ENCODE data around the gene CD1D.
A peak's percentile ranks its signal among the peaks of the same experiment; 100 is the strongest.
"Not testable (repeated sequence)": the region's sequence is repeated elsewhere in the genome, so short reads cannot be mapped to it uniquely, and the experiment has no call there.

CD1D gene

DNA sequence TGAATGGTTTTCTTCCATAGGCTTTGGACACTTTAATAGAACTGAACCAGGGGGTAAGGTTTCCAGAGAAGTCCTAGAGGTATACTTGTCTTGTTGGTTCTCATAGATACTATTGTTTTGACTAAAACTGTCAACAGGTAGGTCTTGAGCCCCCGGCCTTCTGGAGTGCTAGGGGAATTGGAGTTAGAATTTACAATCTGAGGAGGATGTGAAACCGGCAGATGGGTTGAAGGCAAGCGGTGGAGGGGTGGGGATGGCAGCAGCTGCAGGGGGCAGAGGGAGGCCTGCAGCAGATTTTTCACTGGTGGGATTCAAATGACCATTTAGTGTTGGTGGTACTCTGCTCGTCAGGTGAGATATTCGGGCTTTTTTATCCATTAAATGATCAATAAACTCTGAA, 4.3 kb upstream of the CD1D start:
- TF ChIP-seq, protein P1, sequence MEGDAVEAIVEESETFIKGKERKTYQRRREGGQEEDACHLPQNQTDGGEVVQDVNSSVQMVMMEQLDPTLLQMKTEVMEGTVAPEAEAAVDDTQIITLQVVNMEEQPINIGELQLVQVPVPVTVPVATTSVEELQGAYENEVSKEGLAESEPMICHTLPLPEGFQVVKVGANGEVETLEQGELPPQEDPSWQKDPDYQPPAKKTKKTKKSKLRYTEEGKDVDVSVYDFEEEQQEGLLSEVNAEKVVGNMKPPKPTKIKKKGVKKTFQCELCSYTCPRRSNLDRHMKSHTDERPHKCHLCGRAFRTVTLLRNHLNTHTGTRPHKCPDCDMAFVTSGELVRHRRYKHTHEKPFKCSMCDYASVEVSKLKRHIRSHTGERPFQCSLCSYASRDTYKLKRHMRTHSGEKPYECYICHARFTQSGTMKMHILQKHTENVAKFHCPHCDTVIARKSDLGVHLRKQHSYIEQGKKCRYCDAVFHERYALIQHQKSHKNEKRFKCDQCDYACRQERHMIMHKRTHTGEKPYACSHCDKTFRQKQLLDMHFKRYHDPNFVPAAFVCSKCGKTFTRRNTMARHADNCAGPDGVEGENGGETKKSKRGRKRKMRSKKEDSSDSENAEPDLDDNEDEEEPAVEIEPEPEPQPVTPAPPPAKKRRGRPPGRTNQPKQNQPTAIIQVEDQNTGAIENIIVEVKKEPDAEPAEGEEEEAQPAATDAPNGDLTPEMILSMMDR (conservative IDR thresholded peaks at IDR 0.05; ENCODE audit: low read depth, low read length), result no peak
- H3K4me3 ChIP-seq (ENCODE audit: low read length), result no peak overlapping the region
- DNase-seq (ENCODE audit: low read depth), result no peak

DNA sequence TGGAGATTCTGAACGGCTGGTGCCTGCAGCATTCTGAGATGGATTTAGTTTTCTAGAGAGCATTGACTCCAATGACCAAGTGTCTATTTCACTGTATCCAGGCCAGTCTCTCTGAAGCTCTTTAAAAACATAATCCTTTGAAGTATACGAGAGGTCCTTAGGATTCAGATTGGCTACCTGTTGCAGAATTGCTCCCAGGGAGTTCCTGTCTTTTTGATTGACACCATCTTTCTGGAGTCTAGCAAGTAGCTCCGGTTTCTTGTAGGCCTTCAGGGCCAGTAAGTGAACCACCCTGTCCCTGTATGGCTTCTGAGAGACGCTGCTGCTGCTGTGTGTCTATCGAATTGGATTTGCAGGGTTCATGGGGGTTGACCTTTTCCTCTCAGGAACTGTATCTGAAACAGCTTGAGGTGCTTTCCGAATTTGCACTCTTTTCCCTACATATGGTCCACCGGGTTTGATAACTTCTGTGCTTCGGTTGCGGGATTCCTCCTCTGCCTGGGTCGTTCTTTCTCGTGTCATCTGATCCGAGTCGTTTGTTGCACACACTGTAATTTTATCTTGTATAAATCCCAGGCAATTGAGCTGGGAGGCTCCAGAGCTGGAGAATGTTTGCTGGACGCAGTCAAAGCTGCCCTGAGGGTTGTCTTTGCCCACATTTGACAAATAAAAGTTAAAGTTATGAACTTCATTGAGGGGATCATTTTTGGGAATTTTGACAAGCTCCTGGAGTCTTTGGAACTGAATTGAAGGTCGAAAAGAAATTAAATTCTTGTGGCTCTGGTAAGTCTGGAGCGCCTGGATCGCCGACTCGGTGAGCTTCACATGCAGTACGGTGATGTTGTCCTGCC, 3.6 kb upstream of the CD1D start:
- peak overlapping the region; percentile 40 for H3K4me3 ChIP-seq (ENCODE audit: low read length)
- not testable (repeated sequence) for DNase-seq (ENCODE audit: low read depth)

GRCh38 chr1:158177700-158178450, 2.8 kb upstream of the CD1D start:
- DNase-seq (ENCODE audit: low read depth), result peak; percentile 11
- TF ChIP-seq, protein P1 (conservative IDR thresholded peaks at IDR 0.05; ENCODE audit: low read depth, low read length), result no peak
- H3K4me3 ChIP-seq (ENCODE audit: low read length), result peak overlapping the region; percentile 40

- TF ChIP-seq, protein P1 (conservative IDR thresholded peaks at IDR 0.05; ENCODE audit: low read depth, low read length), result no peak
- DNase-seq (ENCODE audit: low read depth), result no peak
- H3K4me3 ChIP-seq (ENCODE audit: low read length), result no peak overlapping the region
Observed at GRCh38 chr1:158179301-158180041, 1.2 kb upstream of the CD1D start.

DNA sequence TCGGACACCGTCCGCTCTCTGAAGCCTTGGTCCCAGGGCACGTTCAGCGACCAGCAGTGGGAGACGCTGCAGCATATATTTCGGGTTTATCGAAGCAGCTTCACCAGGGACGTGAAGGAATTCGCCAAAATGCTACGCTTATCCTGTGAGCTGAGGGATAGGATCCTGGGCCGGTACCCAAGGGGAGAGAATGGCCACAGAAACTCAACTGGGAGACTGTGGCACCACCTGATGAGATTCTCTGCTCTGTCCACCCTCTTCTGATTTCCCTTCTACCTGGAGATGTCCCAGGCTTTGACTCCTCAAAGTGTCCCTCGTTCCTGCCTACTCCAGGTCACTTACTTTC, 855 bp downstream of the CD1D start:
- no peak for DNase-seq (ENCODE audit: low read depth)
- TF ChIP-seq, protein P1 (conservative IDR thresholded peaks at IDR 0.05; ENCODE audit: low read depth, low read length), result no peak
- H3K4me3 ChIP-seq (ENCODE audit: low read length), result no peak overlapping the region

DNA sequence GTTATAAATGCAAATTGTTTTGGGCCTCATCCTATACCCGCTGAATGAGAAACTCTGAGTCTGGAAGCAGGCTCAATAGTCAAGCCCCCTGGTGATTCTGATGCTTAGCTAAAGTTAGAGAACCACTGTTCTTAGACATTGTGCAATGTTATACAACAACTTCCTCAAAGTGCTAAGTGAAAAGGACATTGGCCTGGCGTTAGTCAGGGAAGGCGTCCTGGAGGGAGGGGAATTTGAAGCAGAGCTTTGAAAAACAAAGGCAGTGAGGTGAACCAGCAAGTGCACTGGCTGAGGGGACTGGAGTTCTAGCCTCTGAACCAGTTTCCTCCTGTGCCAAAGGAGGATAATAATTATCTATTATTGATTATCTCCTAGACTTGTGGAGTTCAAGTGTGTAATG, 5.1 kb downstream of the CD1D start:
- DNase-seq (ENCODE audit: low read depth), result no peak
- no peak overlapping the region for H3K4me3 ChIP-seq (ENCODE audit: low read length)
- TF ChIP-seq, protein P1 (conservative IDR thresholded peaks at IDR 0.05; ENCODE audit: low read depth, low read length), result no peak

DNA sequence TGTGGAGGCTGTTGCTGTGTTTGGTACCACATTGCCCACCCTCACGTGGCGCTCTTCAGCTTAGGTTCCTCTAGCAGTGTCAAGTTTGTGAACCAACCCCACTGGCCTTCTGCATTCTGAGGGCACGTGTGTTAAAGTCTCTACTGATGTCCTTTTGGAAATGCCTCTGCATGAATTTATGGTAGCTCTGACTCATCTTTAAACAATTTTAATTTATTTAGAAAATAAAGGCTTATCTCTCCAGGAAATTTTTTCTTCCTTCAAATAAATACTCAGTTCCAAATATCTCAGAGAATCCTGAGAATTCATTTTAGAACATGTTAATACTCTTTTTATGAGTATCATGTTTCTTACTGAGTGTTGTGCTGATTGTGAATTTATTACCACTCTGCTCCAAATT, 5.5 kb downstream of the CD1D start:
- no peak for DNase-seq (ENCODE audit: low read depth)
- TF ChIP-seq, protein P1 (conservative IDR thresholded peaks at IDR 0.05; ENCODE audit: low read depth, low read length), result no peak
- no peak overlapping the region for H3K4me3 ChIP-seq (ENCODE audit: low read length)

Measured in retinal pigment epithelial cell (primary cell).